IMR-90 (cell line): ENCODE results near the gene OR5D14. TPM values are rescaled to one million over a fixed set of nuclear protein-coding genes. Genes with fewer than 3 reads are reported as not detected.

Source experiments
- ATAC-seq: fragments of 200-7000 bp; cut with Tn5 transposase; 2 replicates; pipeline ENCODE4 v1.9.1; 2020; ENCODE audit warnings: low read depth, mild to moderate bottlenecking, moderate library complexity
- BruUV-seq: library from RNA; stranded (reverse); fragments of 400-500 nt; replicated peaks from 2 replicates; lab custom pipeline; 2021; lab: Mats Ljungman, UMichigan
- CTCF ChIA-PET: fragments of 300-600 bp; formaldehyde crosslinking; extraction: SDS; loops from one replicate; lab custom pipeline; 2021; ENCODE audit warnings: antibody characterized with exemption; lab: Yijun Ruan, JAX
- POLR2A ChIA-PET: fragments of 300-600 bp; sonication (Branson Sonifier 250); formaldehyde crosslinking; loops from one replicate; lab custom pipeline; 2022; ENCODE audit warnings: antibody characterized with exemption; ENCODE audit not compliant: unreplicated experiment; lab: Charles Lee
- DNase-seq: peaks from one replicate; pipeline ENCODE4 v3.0.0; 2013
- H2AFZ ChIP-seq: replicated peaks from 2 replicates; pipeline ENCODE3; 2013; ENCODE audit warnings: low read length, mild to moderate bottlenecking; ENCODE audit not compliant: poor library complexity
- H2AK5ac ChIP-seq: 2 replicates; pipeline ENCODE4 v1.6.1; 2013; ENCODE audit warnings: low read depth, low read length, inconsistent platforms
- H2AK9ac ChIP-seq: replicated peaks from 2 replicates; pipeline ENCODE3; 2013; ENCODE audit warnings: mild to moderate bottlenecking, low read depth, low read length, moderate library complexity; ENCODE audit not compliant: poor library complexity
- H2BK120ac ChIP-seq: 2 replicates; pipeline ENCODE4 v1.6.1; 2013; ENCODE audit warnings: low read depth, low read length, inconsistent platforms
- H2BK15ac ChIP-seq: 3 replicates; pipeline ENCODE4 v1.6.1; 2013; ENCODE audit warnings: low read depth, low read length, inconsistent platforms
- H2BK20ac ChIP-seq: 2 replicates; pipeline ENCODE4 v1.6.1; 2013; ENCODE audit warnings: low read depth, mild to moderate bottlenecking, inconsistent platforms, low read length, moderate library complexity
- H2BK5ac ChIP-seq: 2 replicates; pipeline ENCODE4 v1.6.1; 2013; ENCODE audit warnings: mild to moderate bottlenecking, low read depth, low read length, inconsistent platforms; ENCODE audit not compliant: poor library complexity, severe bottlenecking
- H3K14ac ChIP-seq: replicated peaks from 2 replicates; pipeline ENCODE4 v1.6.1; 2013; ENCODE audit warnings: low read depth, low read length, inconsistent platforms
- H3K18ac ChIP-seq: 2 replicates; pipeline ENCODE4 v1.6.1; 2013; ENCODE audit warnings: low read depth, low read length, control low read depth
- H3K23ac ChIP-seq: 2 replicates; pipeline ENCODE4 v1.6.1; 2013; ENCODE audit warnings: low read depth, low read length, inconsistent platforms
- H3K27ac ChIP-seq: 2 replicates; pipeline ENCODE4 v1.5.1; 2013; ENCODE audit warnings: mild to moderate bottlenecking, control low read depth, low read length; ENCODE audit not compliant: insufficient read depth
- H3K27me3 ChIP-seq: 2 replicates; pipeline ENCODE4 v1.6.1; 2013; ENCODE audit warnings: low read length; ENCODE audit not compliant: control insufficient read depth, insufficient read depth
- H3K36me3 ChIP-seq: 2 replicates; pipeline ENCODE4 v1.6.1; 2013; ENCODE audit warnings: low read length, mixed read lengths; ENCODE audit not compliant: control insufficient read depth, insufficient read depth
- H3K4ac ChIP-seq: 2 replicates; pipeline ENCODE4 v1.6.1; 2013; ENCODE audit warnings: low read depth, low read length, inconsistent platforms
- H3K4me1 ChIP-seq: 2 replicates; pipeline ENCODE4 v1.6.1; 2013; ENCODE audit warnings: low read length, mixed read lengths; ENCODE audit not compliant: control insufficient read depth, insufficient read depth
- H3K4me2 ChIP-seq: 2 replicates; pipeline ENCODE4 v1.6.1; 2013; ENCODE audit warnings: low read depth, mild to moderate bottlenecking, control low read depth, low read length, moderate library complexity
- H3K4me3 ChIP-seq: 2 replicates; pipeline ENCODE4 v1.5.1; 2013; ENCODE audit warnings: low read depth, mild to moderate bottlenecking, control low read depth, low read length, moderate library complexity; ENCODE audit not compliant: insufficient read depth
- H3K56ac ChIP-seq: 2 replicates; pipeline ENCODE4 v1.6.1; 2013; ENCODE audit warnings: low read length, inconsistent platforms; ENCODE audit not compliant: insufficient read depth; ENCODE audit errors: extremely low read depth
- H3K79me1 ChIP-seq, 2 experiments: 2 replicates each; pipeline ENCODE4 v1.6.1; 2013; ENCODE audit warnings: low read length in 2 of 2, inconsistent platforms in 1 of 2, low read depth in 1 of 2
- H3K9ac ChIP-seq: 2 replicates; pipeline ENCODE4 v1.6.1; 2013; ENCODE audit warnings: low read depth, low read length, control low read depth
- H3K9me1 ChIP-seq: 2 replicates; pipeline ENCODE4 v1.6.1; 2013; ENCODE audit warnings: low read length, inconsistent platforms; ENCODE audit not compliant: insufficient read depth
- H3K9me3 ChIP-seq: 2 replicates; pipeline ENCODE4 v1.6.1; 2013; ENCODE audit warnings: low read length; ENCODE audit not compliant: control insufficient read depth, insufficient read depth
- H4K20me1 ChIP-seq: 2 replicates; pipeline ENCODE4 v1.6.1; 2013; ENCODE audit warnings: low read length, inconsistent platforms; ENCODE audit not compliant: insufficient read depth
- H4K5ac ChIP-seq: 2 replicates; pipeline ENCODE4 v1.6.1; 2013; ENCODE audit warnings: mild to moderate bottlenecking, low read depth, low read length, control low read depth
- H4K8ac ChIP-seq, 2 experiments: 2 replicates each; pipeline ENCODE4 v1.6.1; 2013; ENCODE audit warnings: low read depth in 2 of 2, low read length in 2 of 2, control low read depth in 1 of 2, inconsistent platforms in 1 of 2
- H4K91ac ChIP-seq: 2 replicates; pipeline ENCODE4 v1.6.1; 2013; ENCODE audit warnings: low read depth, low read length, inconsistent platforms; ENCODE audit not compliant: insufficient read depth
- BHLHE40 ChIP-seq: fragments of 150-350 bp; IDR thresholded peaks from 2 replicates; pipeline ENCODE4 v1.6.1; 2016; ENCODE audit warnings: mild to moderate bottlenecking, low read depth, low read length
- CEBPB ChIP-seq: IDR thresholded peaks from 2 replicates; pipeline ENCODE4 v1.6.1; 2012; ENCODE audit warnings: low read depth, low read length, improper control_type of control experiment
- CHD1 ChIP-seq: IDR thresholded peaks from 2 replicates; pipeline ENCODE4 v1.6.1; 2012; ENCODE audit warnings: low read depth, low read length, improper control_type of control experiment
- CTCF ChIP-seq: conservative IDR thresholded peaks from 2 replicates; pipeline ENCODE4 v1.5.1; 2012; ENCODE audit warnings: mild to moderate bottlenecking, low read depth, low read length, improper control_type of control experiment
- ELK1 ChIP-seq: fragments of 150-350 bp; IDR thresholded peaks from 2 replicates; pipeline ENCODE4 v1.6.1; 2016; ENCODE audit warnings: low read depth, mild to moderate bottlenecking, low read length, moderate library complexity, borderline replicate concordance
- FOS ChIP-seq: fragments of 150-350 bp; IDR thresholded peaks from 2 replicates; pipeline ENCODE4 v1.6.1; 2016; ENCODE audit warnings: low read depth, low read length
- MAFK ChIP-seq: IDR thresholded peaks from 2 replicates; pipeline ENCODE4 v1.6.1; 2012; ENCODE audit warnings: low read depth, low read length, improper control_type of control experiment
- MAZ ChIP-seq: IDR thresholded peaks from 2 replicates; pipeline ENCODE4 v1.6.1; 2012; ENCODE audit warnings: low read depth, mild to moderate bottlenecking, low read length, improper control_type of control experiment, moderate library complexity, borderline replicate concordance
- MXI1 ChIP-seq: IDR thresholded peaks from 2 replicates; pipeline ENCODE4 v1.6.1; 2012; ENCODE audit warnings: low read depth, mild to moderate bottlenecking, low read length, moderate library complexity, borderline replicate concordance
- NFE2L2 ChIP-seq: fragments of 150-350 bp; IDR thresholded peaks from 2 replicates; pipeline ENCODE4 v1.6.1; 2016; ENCODE audit warnings: low read depth, mild to moderate bottlenecking, low read length
- POLR2A ChIP-seq: IDR thresholded peaks from 2 replicates; pipeline ENCODE4 v1.6.1; 2012; ENCODE audit warnings: mild to moderate bottlenecking, low read depth, low read length
- RAD21 ChIP-seq: IDR thresholded peaks from 2 replicates; pipeline ENCODE4 v1.6.1; 2012; ENCODE audit warnings: low read length, improper control_type of control experiment
- RFX5 ChIP-seq: IDR thresholded peaks from 2 replicates; pipeline ENCODE4 v1.8.0; 2012; ENCODE audit warnings: low read depth, mild to moderate bottlenecking, low read length, moderate library complexity
- SMC3 ChIP-seq: fragments of 150-350 bp; IDR thresholded peaks from 2 replicates; pipeline ENCODE4 v1.6.1; 2016; ENCODE audit warnings: low read depth, mild to moderate bottlenecking, antibody characterized with exemption, low read length, moderate library complexity
- USF2 ChIP-seq: fragments of 150-350 bp; IDR thresholded peaks from 2 replicates; pipeline ENCODE4 v1.6.1; 2017; ENCODE audit warnings: mild to moderate bottlenecking, antibody characterized with exemption, low read length, low read depth
- WGBS, 2 experiments: methylation state at CpG; one replicate each; pipeline versions ENCODE4 v1.1.5 to v1.1.7; 2013; ENCODE audit warnings: missing lambda C conversion rate in 2 of 2; ENCODE audit not compliant: insufficient read length in 1 of 2; ENCODE audit errors: extremely low coverage in 2 of 2; 5-methylcytosine and 5-hydroxymethylcytosine counted together
- dilution Hi-C: fragments of 300-500 bp; cut with HindIII; formaldehyde crosslinking; loops from one replicate; pipeline ENCODE4 v1.14.3; 2018; ENCODE audit warnings: low sequenced_read_pairs; ENCODE audit not compliant: unreplicated experiment
- in situ Hi-C: fragments of 300-500 bp; cut with MboI; formaldehyde crosslinking; loops from 3 replicates; pipeline ENCODE4 v1.14.3; 2019; ENCODE audit warnings: low sequenced_read_pairs, inconsistent platforms, mixed read lengths
- intact Hi-C: fragments of 100-400 bp; cut with micrococcal nuclease; formaldehyde crosslinking; loops from 2 replicates; pipeline ENCODE4 v1.10.0; 2022
- polyA plus RNA-seq, 3 experiments: library from polyadenylated mRNA; depleted of rRNA; stranded (reverse); fragments of >200 nt; gene quantifications; 2 replicates each; pipeline ENCODE4 v1.2.3, GENCODE V29; 2012; ENCODE audit warnings: low replicate concordance in 1 of 3
- total RNA-seq: library from RNA; depleted of rRNA; stranded (reverse); fragments of >200 nt; gene quantifications from 2 replicates; pipeline ENCODE4 v1.2.3, GENCODE V29; 2012

The OR5D14 gene
- total and polyA plus RNA-seq, 2 of the 4 experiments (the other 2 are of a cell fraction), result not detected

GRCh38 chr11:55838452-55838851, 43.1 kb downstream of the OR5D14 start, which contains the start of gene OR5D16:
Gene OR5D16, plus strand, starts transcription at chr11:55838752. Its CDS starts 0 bp downstream, at chr11:55838752.
- intact Hi-C loops, result no loop called here
- in situ Hi-C loops, result no loop called here
- no CpG with 5 or more reads among the region's 3 CpGs for WGBS, 2 experiments

More at GRCh38 chr11:55838452-55838851, 43.1 kb downstream of the OR5D14 start, which contains the start of gene OR5D16:
- H2AFZ ChIP-seq, result no peak within 1 kb of the TSS
- no peak within 1 kb of the TSS for H3K56ac ChIP-seq
- no peak within 1 kb of the TSS for H2BK15ac ChIP-seq
- no peak for DNase-seq
- H3K27me3 ChIP-seq, result no peaks in the 10 kb centered on the region
- H3K9ac ChIP-seq, result no peak within 1 kb of the TSS
- H3K79me1 ChIP-seq, result no peaks in the 10 kb centered on the region
- no peaks in the 10 kb centered on the region for H4K20me1 ChIP-seq
- CTCF ChIA-PET, result no interaction called here
- BruUV-seq, result no TSS peak
- no peak within 1 kb of the TSS for H4K91ac ChIP-seq
- H4K8ac ChIP-seq, result no peak within 1 kb of the TSS
- no peak within 1 kb of the TSS for H2BK120ac ChIP-seq
- no peaks in the 10 kb centered on the region for H3K4me1 ChIP-seq
- H3K4me2 ChIP-seq, result no peak within 1 kb of the TSS
- no peaks in the 10 kb centered on the region for H3K36me3 ChIP-seq
- 0 out of 2 replicates have a peak, but pooled peaks cover 6% of the 10 kb centered on the region for H3K9me3 ChIP-seq
- no peak within 1 kb of the TSS for H3K14ac ChIP-seq
- H3K4ac ChIP-seq, result no peak within 1 kb of the TSS
- H2BK20ac ChIP-seq, result no peak within 1 kb of the TSS
- H3K18ac ChIP-seq, result no peak within 1 kb of the TSS
- no peak within 1 kb of the TSS for H2AK5ac ChIP-seq
- no peak within 1 kb of the TSS for H2BK5ac ChIP-seq
- no peak within 1 kb of the TSS for H3K4me3 ChIP-seq
- no peak for ATAC-seq
- H3K27ac ChIP-seq, result no peak within 1 kb of the TSS
- POLR2A ChIA-PET, result no interaction called here
- H2AK9ac ChIP-seq, result no peak within 1 kb of the TSS
- H3K9me1 ChIP-seq, result no peaks in the 10 kb centered on the region
- dilution Hi-C loops, result no loop called here
- TF ChIP-seq NFE2L2, result no peak
- TF ChIP-seq BHLHE40, result no peak
- TF ChIP-seq ELK1, result no peak
- TF ChIP-seq MAZ, result no peak
- TF ChIP-seq CHD1, result no peak
- no peak for TF ChIP-seq RAD21
- TF ChIP-seq POLR2A, result no peak
- TF ChIP-seq RFX5, result no peak
- TF ChIP-seq CTCF, result no peak
- TF ChIP-seq SMC3, result no peak
- no peak for TF ChIP-seq USF2
- TF ChIP-seq FOS, result no peak
- no peak for TF ChIP-seq MAFK
- no peak for TF ChIP-seq CEBPB
- TF ChIP-seq MXI1, result no peak
- H3K23ac ChIP-seq, result no peak within 1 kb of the TSS
- H4K5ac ChIP-seq, result no peak within 1 kb of the TSS
